Transverse colon (tissue), 3 donors: ENCODE measurements around the gene PCBP3.

Experiments used
- EP300 ChIP-seq: sonication (generic); formaldehyde crosslinking; IDR thresholded peaks from one replicate; pipeline ENCODE4 v1.6.1; 2017; ENCODE audit warnings: antibody characterized with exemption, low read depth
- POLR2A ChIP-seq: fragments of 450-650 bp; IDR thresholded peaks from one replicate; pipeline ENCODE4 v1.6.1; 2016; ENCODE audit warnings: antibody characterized with exemption, mild to moderate bottlenecking, moderate library complexity
- TF ChIP-seq, protein P1 (sequence below), 5 experiments: fragments of 200-600 bp in 3 of 5; fragments of 450-650 bp in 2 of 5; sonication (generic) in 3 of 5; IDR thresholded peaks; 1 replicate in 2 of 5; 2 replicates in 3 of 5; pipeline ENCODE4 v1.5.1; 2016 to 2017; ENCODE audit warnings: antibody characterized with exemption in 5 of 5, inconsistent platforms in 3 of 5, mild to moderate bottlenecking in 2 of 5, moderate library complexity in 1 of 5

DNA sequence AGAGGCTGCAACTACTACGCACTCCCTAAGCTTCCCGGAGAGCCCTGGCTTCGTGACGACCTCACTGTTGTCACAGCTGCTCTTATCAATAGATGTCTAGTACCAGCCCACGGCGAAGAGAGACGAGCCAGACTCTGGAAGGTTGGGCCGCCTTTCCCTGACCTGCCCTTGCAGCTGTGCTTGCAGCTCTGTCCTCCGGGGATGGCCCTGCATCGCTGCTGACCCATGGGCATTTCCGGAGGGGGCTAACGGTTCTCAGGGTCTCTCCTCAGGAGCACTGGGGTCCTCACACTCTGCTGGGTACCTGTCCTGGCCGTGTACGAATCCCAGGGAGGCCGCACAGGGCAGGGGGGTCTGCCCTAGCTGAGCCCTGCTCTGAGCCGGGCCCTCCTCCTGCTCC is 244.3 kb downstream of the PCBP3 start:
- TF ChIP-seq, protein P1, sequence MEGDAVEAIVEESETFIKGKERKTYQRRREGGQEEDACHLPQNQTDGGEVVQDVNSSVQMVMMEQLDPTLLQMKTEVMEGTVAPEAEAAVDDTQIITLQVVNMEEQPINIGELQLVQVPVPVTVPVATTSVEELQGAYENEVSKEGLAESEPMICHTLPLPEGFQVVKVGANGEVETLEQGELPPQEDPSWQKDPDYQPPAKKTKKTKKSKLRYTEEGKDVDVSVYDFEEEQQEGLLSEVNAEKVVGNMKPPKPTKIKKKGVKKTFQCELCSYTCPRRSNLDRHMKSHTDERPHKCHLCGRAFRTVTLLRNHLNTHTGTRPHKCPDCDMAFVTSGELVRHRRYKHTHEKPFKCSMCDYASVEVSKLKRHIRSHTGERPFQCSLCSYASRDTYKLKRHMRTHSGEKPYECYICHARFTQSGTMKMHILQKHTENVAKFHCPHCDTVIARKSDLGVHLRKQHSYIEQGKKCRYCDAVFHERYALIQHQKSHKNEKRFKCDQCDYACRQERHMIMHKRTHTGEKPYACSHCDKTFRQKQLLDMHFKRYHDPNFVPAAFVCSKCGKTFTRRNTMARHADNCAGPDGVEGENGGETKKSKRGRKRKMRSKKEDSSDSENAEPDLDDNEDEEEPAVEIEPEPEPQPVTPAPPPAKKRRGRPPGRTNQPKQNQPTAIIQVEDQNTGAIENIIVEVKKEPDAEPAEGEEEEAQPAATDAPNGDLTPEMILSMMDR (IDR thresholded peaks at IDR 0.05): no peak
- TF ChIP-seq POLR2A (no peak), EP300 (no peak)
